ENCODE results near the gene DDIT3.

Gene DDIT3

GRCh38 chr12:57521525-57522010 is 1.3 kb upstream of the DDIT3 start:
- no peaks in the 10 kb centered on the region for H3K27me3 ChIP-seq (ENCODE audit: insufficient read depth, low read length)
- 0 out of 2 replicates have a peak, but pooled peaks cover 7% of the 10 kb centered on the region for H3F3A ChIP-seq (ENCODE audit: insufficient read depth, low read length)
- peak overlapping the region; percentile 91 for H3K9ac ChIP-seq (ENCODE audit: low read length)
- H2AFZ ChIP-seq (ENCODE audit: low read length) = no peak overlapping the region
- peaks cover 53% of the 10 kb centered on the region for H3K4me1 ChIP-seq (ENCODE audit: insufficient read depth, low read length, severe bottlenecking)
- peaks cover 11% of the 10 kb centered on the region for H3K79me2 ChIP-seq (ENCODE audit: insufficient read depth, low read length)
- peak overlapping the region; percentile 75 for H3K4me3 ChIP-seq (ENCODE audit: low read depth, low read length, poor library complexity, severe bottlenecking)
- no peaks in the 10 kb centered on the region for H3K9me3 ChIP-seq (ENCODE audit: low read length)
- peaks cover 42% of the 10 kb centered on the region for H3K36me3 ChIP-seq (ENCODE audit: insufficient read depth, low read length)
- H4K20me1 ChIP-seq (ENCODE audit: insufficient read depth, low read length) = no peaks in the 10 kb centered on the region
- TF ChIP-seq EZH2 (IDR thresholded peaks at IDR 0.05; ENCODE audit: borderline replicate concordance, low read length) = no peak
- TF ChIP-seq CTCF (IDR thresholded peaks at IDR 0.05; ENCODE audit: low read length) = no peak
- H3K9me2 ChIP-seq (ENCODE audit: low read depth, low read length) = no peaks in the 10 kb centered on the region
- H3K4me2 ChIP-seq (ENCODE audit: low read length) = peak overlapping the region; percentile 73
- H3K27ac ChIP-seq (ENCODE audit: low read depth, low read length, poor library complexity, severe bottlenecking) = peak overlapping the region; percentile 99

- peak overlapping the region; percentile 76 for H3K27ac ChIP-seq (ENCODE audit: low read depth, low read length, poor library complexity, severe bottlenecking)
- H3K79me2 ChIP-seq (ENCODE audit: insufficient read depth, low read length) = peaks cover 11% of the 10 kb centered on the region
- H3K4me2 ChIP-seq (ENCODE audit: low read length) = peak overlapping the region; percentile 87
- no peaks in the 10 kb centered on the region for H4K20me1 ChIP-seq (ENCODE audit: insufficient read depth, low read length)
- no peak; the same call in 1 of the 2 replicates for TF ChIP-seq CTCF (IDR thresholded peaks at IDR 0.05; ENCODE audit: low read length)
- TF ChIP-seq EZH2 (IDR thresholded peaks at IDR 0.05; ENCODE audit: borderline replicate concordance, low read length) = no peak
- peak overlapping the region; percentile 90 for H3K9ac ChIP-seq (ENCODE audit: low read length)
- peak overlapping the region; percentile 87 for H3K4me3 ChIP-seq (ENCODE audit: low read depth, low read length, poor library complexity, severe bottlenecking)
- no peak overlapping the region for H2AFZ ChIP-seq (ENCODE audit: low read length)
- no peaks in the 10 kb centered on the region for H3K27me3 ChIP-seq (ENCODE audit: insufficient read depth, low read length)
- peaks cover 49% of the 10 kb centered on the region for H3K4me1 ChIP-seq (ENCODE audit: insufficient read depth, low read length, severe bottlenecking)
- H3K36me3 ChIP-seq (ENCODE audit: insufficient read depth, low read length) = peaks cover 51% of the 10 kb centered on the region
- H3K9me2 ChIP-seq (ENCODE audit: low read depth, low read length) = no peaks in the 10 kb centered on the region
- H3F3A ChIP-seq (ENCODE audit: insufficient read depth, low read length) = 0 out of 2 replicates have a peak, but pooled peaks cover 10% of the 10 kb centered on the region
- no peaks in the 10 kb centered on the region for H3K9me3 ChIP-seq (ENCODE audit: low read length)
Observed at GRCh38 chr12:57519796-57520052, 590 bp downstream of the DDIT3 start.

GRCh38 chr12:57518920-57519795 is 1.2 kb downstream of the DDIT3 start:
- peaks cover 11% of the 10 kb centered on the region for H3K79me2 ChIP-seq (ENCODE audit: insufficient read depth, low read length)
- H3K9ac ChIP-seq (ENCODE audit: low read length) = peak overlapping the region; percentile 90
- no peaks in the 10 kb centered on the region for H3K27me3 ChIP-seq (ENCODE audit: insufficient read depth, low read length)
- H3K9me3 ChIP-seq (ENCODE audit: low read length) = no peaks in the 10 kb centered on the region
- H3K27ac ChIP-seq (ENCODE audit: low read depth, low read length, poor library complexity, severe bottlenecking) = peak overlapping the region; percentile 76
- H3K4me1 ChIP-seq (ENCODE audit: insufficient read depth, low read length, severe bottlenecking) = peaks cover 43% of the 10 kb centered on the region
- H3K4me2 ChIP-seq (ENCODE audit: low read length) = peak overlapping the region; percentile 87
- TF ChIP-seq EZH2 (IDR thresholded peaks at IDR 0.05; ENCODE audit: borderline replicate concordance, low read length) (no peak), CTCF (IDR thresholded peaks at IDR 0.05; ENCODE audit: low read length) (no peak)
- H2AFZ ChIP-seq (ENCODE audit: low read length) = no peak overlapping the region
- peak overlapping the region; percentile 87 for H3K4me3 ChIP-seq (ENCODE audit: low read depth, low read length, poor library complexity, severe bottlenecking)
- no peaks in the 10 kb centered on the region for H4K20me1 ChIP-seq (ENCODE audit: insufficient read depth, low read length)
- peaks cover 53% of the 10 kb centered on the region for H3K36me3 ChIP-seq (ENCODE audit: insufficient read depth, low read length)
- H3K9me2 ChIP-seq (ENCODE audit: low read depth, low read length) = no peaks in the 10 kb centered on the region
- H3F3A ChIP-seq (ENCODE audit: insufficient read depth, low read length) = 0 out of 2 replicates have a peak, but pooled peaks cover 10% of the 10 kb centered on the region
